ENCODE data around the gene DCBLD1.
"Not testable (repeated sequence)": the region's sequence is repeated elsewhere in the genome, so short reads cannot be mapped to it uniquely, and the experiment has no call there.

DNA sequence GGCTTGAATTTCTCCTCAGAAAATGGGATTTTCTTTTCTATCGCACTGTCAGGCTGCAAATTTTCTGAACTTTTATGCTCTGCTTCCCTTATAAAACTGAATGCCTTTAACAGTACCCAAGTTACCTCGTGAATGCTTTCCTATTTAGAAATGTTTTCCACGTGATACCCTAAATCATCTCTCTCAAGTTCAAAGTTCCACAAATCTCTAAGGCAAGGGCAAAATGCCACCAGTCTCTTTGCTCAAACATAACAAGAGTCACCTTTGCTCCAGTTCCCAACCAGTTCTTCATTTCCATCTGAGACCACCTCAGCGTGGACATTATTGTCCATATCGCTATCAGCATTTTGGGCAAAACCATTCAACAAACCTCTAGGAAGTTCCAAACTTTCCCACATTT, 35.5 kb downstream of the DCBLD1 start:
- not testable (repeated sequence) for TF ChIP-seq POLR2A (IDR thresholded peaks at IDR 0.05; ENCODE audit: low read depth, low read length); POLR2AphosphoS5 (IDR thresholded peaks at IDR 0.05; ENCODE audit: low read depth, low read length); TAF1 (IDR thresholded peaks at IDR 0.05; ENCODE audit: borderline replicate concordance, low read depth, low read length)

Measured in GM12892 (cell line).